H9 (cell line): ENCODE results near the gene GAREM1. TPM values are rescaled to one million over a fixed set of nuclear protein-coding genes. Genes with fewer than 3 reads are reported as not detected.

Source experiments
- DNase-seq: peaks from one replicate; pipeline ENCODE4 v3.0.0-alpha.2; 2017
- H2AFZ ChIP-seq: one replicate; pipeline ENCODE4 v1.6.1; 2013; ENCODE audit warnings: mild to moderate bottlenecking, low read length, control low read depth, moderate library complexity
- H2AK5ac ChIP-seq: 2 replicates; pipeline ENCODE4 v1.6.1; 2013; ENCODE audit warnings: low read length, control low read depth, mixed read lengths; ENCODE audit not compliant: insufficient read length
- H2BK120ac ChIP-seq: one replicate; pipeline ENCODE4 v1.6.1; 2013; ENCODE audit warnings: low read depth, mild to moderate bottlenecking, low read length, control low read depth, inconsistent platforms; ENCODE audit not compliant: poor library complexity, severe bottlenecking
- H2BK12ac ChIP-seq: 2 replicates; pipeline ENCODE4 v1.6.1; 2013; ENCODE audit warnings: low read length, control low read depth, mixed read lengths, low read depth; ENCODE audit not compliant: insufficient read length
- H2BK15ac ChIP-seq: 2 replicates; pipeline ENCODE4 v1.6.1; 2013; ENCODE audit warnings: low read depth, low read length, control low read depth
- H2BK20ac ChIP-seq: one replicate; pipeline ENCODE4 v1.6.1; 2013; ENCODE audit warnings: low read depth, mild to moderate bottlenecking, low read length, control low read depth, inconsistent platforms; ENCODE audit not compliant: poor library complexity, severe bottlenecking
- H2BK5ac ChIP-seq: 2 replicates; pipeline ENCODE4 v1.6.1; 2013; ENCODE audit warnings: low read length, control low read depth, mixed read lengths; ENCODE audit not compliant: insufficient read length
- H3K14ac ChIP-seq: 2 replicates; pipeline ENCODE4 v1.6.1; 2013; ENCODE audit warnings: low read length, control low read depth; ENCODE audit not compliant: insufficient read depth
- H3K18ac ChIP-seq: 2 replicates; pipeline ENCODE4 v1.6.1; 2013; ENCODE audit warnings: low read depth, mild to moderate bottlenecking, mixed read lengths, low read length, control low read depth; ENCODE audit not compliant: insufficient read length
- H3K23ac ChIP-seq: 2 replicates; pipeline ENCODE4 v1.6.1; 2013; ENCODE audit warnings: low read length, control low read depth, mixed read lengths, low read depth; ENCODE audit not compliant: insufficient read length
- H3K23me2 ChIP-seq: 2 replicates; pipeline ENCODE4 v1.6.1; 2013; ENCODE audit warnings: low read depth, mild to moderate bottlenecking, mixed read lengths, low read length, control low read depth; ENCODE audit not compliant: insufficient read length, poor library complexity, severe bottlenecking
- H3K27ac ChIP-seq: 2 replicates; pipeline ENCODE4 v1.5.1; 2013; ENCODE audit warnings: low read length, control low read depth, mixed read lengths, low read depth; ENCODE audit not compliant: insufficient read length
- H3K27me3 ChIP-seq: 2 replicates; pipeline ENCODE4 v1.6.1; 2013; ENCODE audit warnings: low read length, control low read depth, inconsistent platforms; ENCODE audit not compliant: insufficient read depth
- H3K4ac ChIP-seq: 2 replicates; pipeline ENCODE4 v1.6.1; 2013; ENCODE audit warnings: low read depth, mild to moderate bottlenecking, control low read depth, inconsistent platforms, low read length, moderate library complexity
- H3K4me1 ChIP-seq: 2 replicates; pipeline ENCODE4 v1.6.1; 2013; ENCODE audit warnings: low read length, control low read depth, inconsistent platforms; ENCODE audit not compliant: insufficient read depth
- H3K4me2 ChIP-seq: 2 replicates; pipeline ENCODE4 v1.6.1; 2013; ENCODE audit warnings: low read length, control low read depth, mixed read lengths; ENCODE audit not compliant: insufficient read length, insufficient read depth
- H3K56ac ChIP-seq: 2 replicates; pipeline ENCODE4 v1.6.1; 2013; ENCODE audit warnings: low read depth, mild to moderate bottlenecking, mixed read lengths, low read length, control low read depth; ENCODE audit not compliant: insufficient read length
- H3K79me1 ChIP-seq: 2 replicates; pipeline ENCODE4 v1.6.1; 2013; ENCODE audit warnings: low read depth, mild to moderate bottlenecking, moderate library complexity, low read length, control low read depth, inconsistent platforms; ENCODE audit not compliant: insufficient read depth, poor library complexity, severe bottlenecking
- H3K79me2 ChIP-seq: 2 replicates; pipeline ENCODE4 v1.6.1; 2013; ENCODE audit warnings: low read length, control low read depth, inconsistent platforms; ENCODE audit not compliant: insufficient read depth
- H3K9ac ChIP-seq: 2 replicates; pipeline ENCODE4 v1.6.1; 2013; ENCODE audit warnings: low read length, control low read depth, mixed read lengths; ENCODE audit not compliant: insufficient read length; ENCODE audit errors: extremely low read depth
- H3K9me3 ChIP-seq: one replicate; pipeline ENCODE4 v1.6.1; 2013; ENCODE audit warnings: low read depth, low read length, inconsistent platforms; ENCODE audit not compliant: control insufficient read depth
- H3T11ph ChIP-seq: one replicate; pipeline ENCODE4 v1.6.1; 2013; ENCODE audit warnings: mild to moderate bottlenecking, low read length, control low read depth, inconsistent platforms
- H4K20me1 ChIP-seq: one replicate; pipeline ENCODE4 v1.6.1; 2013; ENCODE audit not compliant: control insufficient read depth, insufficient read length, insufficient read depth
- H4K5ac ChIP-seq: 2 replicates; pipeline ENCODE4 v1.6.1; 2013; ENCODE audit warnings: low read depth, mild to moderate bottlenecking, mixed read lengths, low read length, control low read depth; ENCODE audit not compliant: insufficient read length
- H4K8ac ChIP-seq: replicated peaks from 2 replicates; pipeline ENCODE4 v1.6.1; 2013; ENCODE audit warnings: low read length, control low read depth, mixed read lengths, low read depth; ENCODE audit not compliant: insufficient read length
- H4K91ac ChIP-seq: 2 replicates; pipeline ENCODE4 v1.6.1; 2013; ENCODE audit warnings: low read depth, mild to moderate bottlenecking, moderate library complexity, mixed read lengths, low read length, control low read depth; ENCODE audit not compliant: insufficient read length
- H3K27ac Mint-ChIP-seq, 3 experiments: 2 replicates in 2 of 3; 3 replicates in 1 of 3; pipeline ENCODE4 v1.8.0; 2020 to 2021; ENCODE audit warnings: mixed read lengths in 3 of 3, mild to moderate bottlenecking in 1 of 3, moderate library complexity in 1 of 3
- H3K27me3 Mint-ChIP-seq: 2 replicates; pipeline ENCODE4 v1.8.0; 2021; ENCODE audit warnings: low read depth, mild to moderate bottlenecking, moderate library complexity, mixed read lengths
- H3K36me3 Mint-ChIP-seq, 3 experiments: 2 replicates in 2 of 3; 3 replicates in 1 of 3; pipeline ENCODE4 v1.8.0; 2020 to 2021; ENCODE audit warnings: low read depth in 3 of 3, mixed read lengths in 3 of 3; ENCODE audit not compliant: insufficient read depth in 1 of 3
- H3K4me1 Mint-ChIP-seq, 2 experiments: 2 replicates each; pipeline ENCODE4 v1.8.0; 2020; ENCODE audit warnings: mixed read lengths in 2 of 2
- H3K4me3 Mint-ChIP-seq, 2 experiments: 2 replicates in 1 of 2; 3 replicates in 1 of 2; pipeline ENCODE4 v1.8.0; 2020 to 2021; ENCODE audit warnings: mild to moderate bottlenecking in 2 of 2, mixed read lengths in 2 of 2, moderate library complexity in 1 of 2
- H3K9me3 Mint-ChIP-seq, 2 experiments: 2 replicates in 1 of 2; 3 replicates in 1 of 2; pipeline ENCODE4 v1.8.0; 2020; ENCODE audit warnings: mild to moderate bottlenecking in 2 of 2, mixed read lengths in 2 of 2, moderate library complexity in 1 of 2
- WGBS: extraction: QIAGEN DNeasy Blood & Tissue Kit; methylation state at CpG from one replicate; pipeline ENCODE4 v1.1.7; 2013; ENCODE audit warnings: missing lambda C conversion rate, low lambda C conversion rate, mixed read lengths; ENCODE audit not compliant: insufficient read length; ENCODE audit errors: extremely low coverage; 5-methylcytosine and 5-hydroxymethylcytosine counted together
- total RNA-seq: library from RNA; stranded (reverse); gene quantifications from 2 replicates; pipeline ENCODE4 v1.2.1, GENCODE V29; 2021
- TF ChIP-seq, protein P1 (sequence below): fragments of 200-600 bp; sonication (generic); conservative IDR thresholded peaks from 3 replicates; pipeline ENCODE4 v1.8.0; 2021; ENCODE audit warnings: antibody characterized with exemption, mild to moderate bottlenecking

The GAREM1 gene
- total RNA-seq, 1 experiment from 2014 or later: 4.4 TPM

DNA sequence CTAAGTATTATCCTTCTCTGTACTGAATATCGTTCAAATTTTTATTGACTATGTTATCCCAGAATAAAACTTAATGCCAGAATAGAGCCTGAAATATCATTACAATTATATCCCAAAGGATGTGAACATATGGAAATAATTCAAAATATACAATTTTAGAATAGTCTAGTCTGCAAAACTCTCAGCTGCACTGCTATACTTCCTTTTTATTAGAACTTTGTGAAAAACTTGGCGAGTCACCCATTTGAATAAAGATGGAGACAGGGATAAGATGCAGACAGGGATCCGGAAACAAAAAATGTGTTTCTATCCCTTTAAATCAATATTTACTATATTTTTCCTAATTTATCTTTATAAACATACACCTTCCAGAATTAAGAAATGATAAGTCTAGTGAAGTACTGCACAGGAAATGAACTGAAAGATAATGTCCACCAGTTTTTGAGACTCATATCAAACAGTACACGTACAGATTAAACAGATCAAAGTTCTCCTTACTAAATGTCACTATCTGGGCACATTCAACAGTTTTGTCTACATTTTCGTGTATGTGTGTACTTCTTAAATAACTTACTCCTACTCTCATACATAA, 173.0 kb downstream of the GAREM1 start:
- no peaks in the 10 kb centered on the region for H3K36me3 Mint-ChIP-seq
- TF ChIP-seq, protein P1, sequence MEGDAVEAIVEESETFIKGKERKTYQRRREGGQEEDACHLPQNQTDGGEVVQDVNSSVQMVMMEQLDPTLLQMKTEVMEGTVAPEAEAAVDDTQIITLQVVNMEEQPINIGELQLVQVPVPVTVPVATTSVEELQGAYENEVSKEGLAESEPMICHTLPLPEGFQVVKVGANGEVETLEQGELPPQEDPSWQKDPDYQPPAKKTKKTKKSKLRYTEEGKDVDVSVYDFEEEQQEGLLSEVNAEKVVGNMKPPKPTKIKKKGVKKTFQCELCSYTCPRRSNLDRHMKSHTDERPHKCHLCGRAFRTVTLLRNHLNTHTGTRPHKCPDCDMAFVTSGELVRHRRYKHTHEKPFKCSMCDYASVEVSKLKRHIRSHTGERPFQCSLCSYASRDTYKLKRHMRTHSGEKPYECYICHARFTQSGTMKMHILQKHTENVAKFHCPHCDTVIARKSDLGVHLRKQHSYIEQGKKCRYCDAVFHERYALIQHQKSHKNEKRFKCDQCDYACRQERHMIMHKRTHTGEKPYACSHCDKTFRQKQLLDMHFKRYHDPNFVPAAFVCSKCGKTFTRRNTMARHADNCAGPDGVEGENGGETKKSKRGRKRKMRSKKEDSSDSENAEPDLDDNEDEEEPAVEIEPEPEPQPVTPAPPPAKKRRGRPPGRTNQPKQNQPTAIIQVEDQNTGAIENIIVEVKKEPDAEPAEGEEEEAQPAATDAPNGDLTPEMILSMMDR: no peak
- H3K79me1 ChIP-seq: no peaks in the 10 kb centered on the region
- no peak overlapping the region for H3K23ac ChIP-seq
- no peak overlapping the region for H4K8ac ChIP-seq
- no peaks in the 10 kb centered on the region for H3K79me2 ChIP-seq
- H2AFZ ChIP-seq: no peak overlapping the region
- H4K91ac ChIP-seq: no peak overlapping the region
- no peak overlapping the region for H3K14ac ChIP-seq
- no peaks in the 10 kb centered on the region for H3K23me2 ChIP-seq
- no peak overlapping the region for H3K56ac ChIP-seq
- no peaks in the 10 kb centered on the region for H4K20me1 ChIP-seq
- H3K18ac ChIP-seq: no peak overlapping the region
- H2BK15ac ChIP-seq: no peak overlapping the region
- no peak overlapping the region for H3K4me3 Mint-ChIP-seq
- no peak overlapping the region for H2BK120ac ChIP-seq
- no peaks in the 10 kb centered on the region for H3K9me3 Mint-ChIP-seq
- no peaks in the 10 kb centered on the region for H3K27me3 Mint-ChIP-seq
- no peaks in the 10 kb centered on the region for H3K9me3 ChIP-seq
- no peaks in the 10 kb centered on the region for H3K4me1 ChIP-seq
- no peak overlapping the region for H2BK5ac ChIP-seq
- H3K4ac ChIP-seq: no peak overlapping the region
- no peak for DNase-seq
- no peak overlapping the region for H3T11ph ChIP-seq
- no peaks in the 10 kb centered on the region for H3K27me3 ChIP-seq
- no peak overlapping the region for H2BK20ac ChIP-seq
- H2BK12ac ChIP-seq: no peak overlapping the region
- no peak overlapping the region for H3K27ac ChIP-seq
- H3K4me1 Mint-ChIP-seq: no peaks in the 10 kb centered on the region
- no peak overlapping the region for H3K9ac ChIP-seq
- no CpG with 5 or more reads among the region's 5 CpGs for WGBS
- H2AK5ac ChIP-seq: no peak overlapping the region
- H3K4me2 ChIP-seq: no peak overlapping the region
- no peak overlapping the region for H4K5ac ChIP-seq
- no peak overlapping the region for H3K27ac Mint-ChIP-seq
